ENCODE measurements around the gene STRA6.
"Not testable (repeated sequence)": the region's sequence is repeated elsewhere in the genome, so short reads cannot be mapped to it uniquely, and the experiment has no call there.

The STRA6 gene

DNA sequence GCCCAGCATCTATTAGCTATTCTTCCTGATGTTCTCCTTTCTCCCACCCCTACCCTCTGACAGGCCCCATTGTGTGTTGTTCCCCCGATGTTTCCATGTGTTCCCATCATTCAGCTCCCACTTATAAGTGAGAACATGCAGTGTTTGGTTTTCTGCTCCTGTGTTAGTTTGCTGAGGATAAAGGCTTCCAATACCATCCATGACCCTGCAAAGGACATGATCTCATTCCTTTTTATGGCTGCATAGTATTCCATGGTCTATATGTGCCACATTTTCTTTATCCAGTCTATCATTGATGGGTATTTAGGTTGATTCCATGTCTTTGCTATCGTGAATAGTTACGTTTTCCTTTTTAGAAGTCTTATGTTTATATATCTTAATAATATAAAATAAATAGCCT is 42.2 kb downstream of the STRA6 start:
- not testable (repeated sequence) for DNase-seq (ENCODE audit: low read depth)

DNA sequence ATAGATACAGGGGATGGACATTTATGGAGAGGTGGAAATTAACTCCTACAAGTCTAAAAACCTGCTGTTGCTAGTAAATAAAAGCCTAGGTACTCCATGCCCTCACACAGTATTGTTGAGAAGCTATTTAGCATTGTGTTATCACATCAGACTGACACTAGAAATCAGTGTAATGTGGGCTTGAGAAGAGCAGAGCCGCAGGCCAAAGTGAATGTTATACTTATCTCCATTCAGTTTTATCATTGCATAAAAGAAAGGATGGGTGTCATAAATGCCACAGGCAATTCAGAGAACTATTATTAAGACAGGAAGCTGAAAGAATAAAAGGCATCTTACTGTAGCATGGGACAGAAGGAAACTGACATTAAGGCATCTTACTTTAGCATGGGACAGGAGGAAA is 42.8 kb downstream of the STRA6 start:
- DNase-seq (ENCODE audit: low read depth), result no peak

DNA sequence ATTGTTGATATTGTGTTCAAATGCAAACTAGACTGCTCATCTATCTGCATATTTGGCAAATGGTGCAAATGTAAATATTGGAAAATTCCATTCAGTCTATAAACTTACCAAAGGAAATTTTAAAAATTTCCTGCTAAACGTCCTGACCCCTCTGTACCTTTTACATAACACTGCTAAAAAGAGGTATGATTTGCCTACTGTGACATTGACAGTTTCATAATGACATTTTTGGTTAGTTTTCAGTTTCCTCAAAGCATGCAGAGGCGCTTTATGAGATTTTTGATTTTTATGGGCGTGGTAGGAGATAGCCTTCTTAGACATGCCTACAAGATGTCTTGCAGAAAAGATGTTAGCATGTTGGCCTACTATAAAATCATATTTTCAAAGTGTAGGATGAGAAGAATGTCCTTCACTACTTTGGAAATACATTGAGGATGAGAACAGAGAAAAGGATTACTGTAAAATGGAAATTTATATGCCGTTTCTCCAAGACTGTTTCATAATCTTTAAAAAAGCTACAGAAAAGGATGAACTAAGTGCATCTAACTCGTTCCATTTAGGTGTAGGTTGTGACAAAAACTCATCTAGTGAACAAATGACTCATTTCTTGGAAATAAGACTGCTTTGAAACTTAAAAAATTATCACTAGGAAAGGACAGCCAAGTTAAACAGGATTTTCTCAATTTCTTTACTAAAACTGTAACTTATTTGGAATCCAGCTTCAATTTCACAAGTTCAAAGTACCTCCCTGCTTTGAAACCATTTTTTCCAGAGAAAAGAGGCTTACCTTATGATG is 43.5 kb downstream of the STRA6 start:
- no peak for DNase-seq (ENCODE audit: low read depth)

DNA sequence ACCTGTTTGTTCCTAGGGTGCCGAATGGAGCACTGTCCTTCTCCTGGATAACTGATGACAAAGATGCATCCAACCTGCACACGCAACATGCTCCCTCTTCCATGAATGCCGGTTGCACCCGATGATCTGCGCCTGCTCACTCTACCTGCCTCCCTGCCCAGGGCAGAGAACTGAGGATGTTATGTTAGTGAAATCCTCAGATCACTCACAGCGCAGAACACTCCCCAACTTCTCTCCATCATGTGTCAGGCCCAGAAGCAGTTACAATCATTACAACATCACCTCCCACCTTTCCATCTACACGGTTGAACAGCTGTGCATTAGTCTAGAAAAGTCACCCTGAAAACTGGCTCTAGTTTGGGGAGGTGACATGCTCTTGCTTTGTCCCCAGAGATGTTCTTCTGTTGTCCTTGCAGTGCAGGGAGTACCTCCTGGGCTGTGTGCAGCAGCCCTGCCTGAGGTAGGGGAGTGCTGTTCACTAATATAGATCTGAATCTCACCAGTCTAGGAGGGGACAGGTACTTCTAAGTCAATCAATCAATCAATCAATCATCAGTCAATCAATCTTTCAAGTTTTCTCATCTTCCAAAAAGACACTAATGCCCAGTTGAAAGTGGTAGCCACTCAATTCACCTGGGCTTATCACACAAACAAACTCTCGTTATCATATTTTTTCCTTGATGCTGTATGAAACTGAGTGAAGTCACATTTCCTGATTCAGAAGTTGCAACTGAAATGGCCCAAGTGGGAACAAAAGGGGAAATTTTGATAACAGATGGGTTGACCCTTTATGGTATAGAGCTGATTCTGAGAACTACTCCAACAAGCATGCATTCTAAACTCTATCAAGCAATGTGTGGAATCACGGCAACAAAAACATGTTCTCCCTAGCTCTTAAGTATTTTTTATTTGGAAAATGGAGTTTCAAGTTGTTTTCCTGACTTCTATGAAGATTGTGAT is 44.4 kb downstream of the STRA6 start:
- no peak for DNase-seq (ENCODE audit: low read depth)

DNA sequence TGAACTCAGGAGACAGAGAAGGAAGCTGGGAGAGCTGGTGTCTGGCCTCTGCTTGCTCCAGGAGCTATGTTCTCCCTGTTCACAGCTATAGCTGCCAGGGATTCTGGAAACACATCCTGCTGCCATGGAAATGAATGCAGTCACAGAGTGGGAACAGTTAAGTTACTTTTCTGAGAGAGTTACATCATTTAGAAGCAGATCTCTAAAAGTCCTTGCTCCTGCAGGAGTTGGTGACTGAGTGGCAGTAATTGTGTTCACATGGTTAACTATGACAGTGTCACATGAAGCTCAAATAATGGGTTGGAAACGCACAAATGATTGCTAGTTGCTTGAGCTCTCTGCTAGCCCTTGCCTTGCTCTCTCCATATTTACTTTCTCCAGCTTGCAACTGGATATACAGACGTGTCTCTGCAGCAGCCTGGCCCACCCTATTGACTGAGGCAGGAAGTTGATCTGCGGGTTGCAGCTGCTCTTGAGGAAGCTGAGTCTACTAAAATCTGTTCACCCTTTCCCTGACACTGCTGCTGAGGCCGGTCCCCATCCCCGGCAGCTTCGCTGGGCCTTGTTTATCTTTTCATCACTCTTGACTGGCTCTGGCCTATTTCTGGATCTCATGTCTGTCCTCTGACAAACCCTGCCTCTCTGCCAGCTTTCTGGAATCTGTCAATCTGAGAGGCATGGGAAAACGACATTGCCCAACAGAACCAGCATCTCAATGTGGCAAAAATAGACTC is 45.7 kb downstream of the STRA6 start:
- no peak for DNase-seq (ENCODE audit: low read depth)

DNA sequence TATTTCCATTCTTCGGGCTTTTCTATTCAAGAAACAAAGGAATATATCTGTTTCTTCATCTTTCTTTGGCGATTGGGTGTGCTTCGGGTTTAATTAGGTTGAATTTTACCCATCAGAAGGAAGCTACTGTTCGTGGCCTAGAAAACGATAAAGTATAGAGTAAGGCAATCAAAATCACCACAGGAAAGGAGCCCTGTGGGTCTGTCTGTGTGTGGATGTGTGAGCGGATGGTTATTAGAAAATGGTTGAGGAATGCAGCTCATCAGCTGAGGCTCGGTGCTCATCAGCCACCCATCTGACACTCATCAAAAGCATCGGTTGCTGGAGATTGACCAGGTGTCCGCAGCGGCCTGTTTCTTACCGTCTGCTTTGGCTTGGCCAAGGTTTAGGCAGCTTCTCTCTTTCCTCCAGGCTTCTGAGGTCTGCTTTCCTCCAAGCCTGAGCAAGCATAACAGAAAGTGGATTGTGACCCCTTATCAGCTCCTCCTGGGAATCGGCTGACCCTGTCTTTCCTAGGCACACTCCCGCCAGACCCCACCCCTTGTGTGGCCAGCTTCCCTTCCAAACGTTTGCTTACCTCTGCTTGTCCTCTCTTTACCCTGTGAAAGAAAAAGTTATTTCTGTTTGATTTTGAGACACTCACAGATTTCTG is 46.7 kb downstream of the STRA6 start:
- no peak for DNase-seq (ENCODE audit: low read depth)

DNA sequence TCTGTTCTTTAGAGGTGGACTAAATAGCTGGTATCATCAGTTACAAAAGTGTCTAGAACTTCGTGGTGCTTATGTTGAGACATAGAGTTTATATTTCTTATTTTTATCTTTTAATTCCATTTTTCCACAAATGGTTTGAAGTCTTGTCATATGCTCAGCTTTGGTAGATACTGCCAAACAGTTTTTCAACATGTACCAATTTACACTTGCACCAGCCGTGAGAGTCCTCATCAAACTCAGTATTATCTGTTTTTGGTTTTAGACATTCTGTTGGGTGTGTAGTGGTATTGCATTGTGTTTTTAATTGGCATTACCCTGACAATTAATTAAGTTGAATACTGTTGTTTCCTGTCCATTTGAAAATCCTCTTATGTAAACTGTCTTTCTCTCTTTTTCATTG is 55.5 kb downstream of the STRA6 start:
- no peak for DNase-seq (ENCODE audit: low read depth)

DNA sequence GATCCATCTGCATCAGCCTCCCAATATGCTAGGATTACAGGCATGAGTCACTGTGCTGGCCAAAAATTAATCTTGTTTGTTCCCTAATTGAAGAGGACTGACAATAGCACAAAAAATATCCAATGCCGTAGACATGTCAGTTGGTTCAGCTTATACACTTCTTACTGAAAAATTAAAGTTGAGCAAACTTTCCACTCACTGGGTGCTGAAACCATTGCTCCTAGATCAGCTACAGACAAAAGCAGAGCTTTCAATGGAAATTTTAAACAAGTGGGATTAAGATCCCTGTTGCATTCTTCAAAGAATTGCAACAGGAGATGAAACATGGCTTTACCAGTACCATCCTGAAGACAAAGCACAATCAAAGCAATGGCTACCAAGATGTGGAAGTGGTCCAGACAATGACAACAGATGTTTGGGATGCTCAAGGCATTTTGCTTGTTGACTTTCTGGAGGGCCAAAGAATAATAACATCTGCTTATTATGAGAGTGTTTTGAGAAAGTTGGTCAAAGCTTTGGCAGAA is 56.2 kb downstream of the STRA6 start:
- DNase-seq (ENCODE audit: low read depth), result no peak

DNA sequence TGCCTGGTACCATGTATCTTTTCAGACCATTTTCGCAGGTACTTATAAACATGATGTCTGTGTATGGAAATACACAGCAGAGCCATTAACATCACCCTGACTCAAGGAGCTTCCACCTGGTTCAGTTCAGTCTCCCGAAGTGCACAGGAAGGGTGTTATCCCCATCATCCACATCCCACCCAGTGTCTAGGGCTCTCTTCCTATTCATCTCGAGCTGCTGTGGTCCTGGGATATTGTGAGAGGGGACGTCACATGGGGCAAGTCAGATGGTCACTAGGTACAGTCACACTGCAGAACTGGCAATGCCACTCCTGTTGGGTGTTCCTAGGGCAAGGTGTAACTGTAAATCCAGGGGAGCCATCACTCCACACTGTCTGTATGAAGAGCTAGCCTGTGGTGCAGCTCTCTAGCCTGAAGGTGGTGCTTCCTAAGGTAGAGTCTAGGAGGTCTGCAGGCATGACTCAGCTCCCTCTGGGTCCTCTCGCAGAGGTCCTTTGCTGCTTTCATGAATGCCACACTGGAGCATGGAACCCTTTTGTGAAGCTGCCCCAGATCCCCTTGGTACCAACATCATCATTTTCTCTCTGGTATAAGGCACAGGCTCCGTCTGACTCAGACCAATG is 58.3 kb downstream of the STRA6 start:
- no peak for DNase-seq (ENCODE audit: low read depth)

DNA sequence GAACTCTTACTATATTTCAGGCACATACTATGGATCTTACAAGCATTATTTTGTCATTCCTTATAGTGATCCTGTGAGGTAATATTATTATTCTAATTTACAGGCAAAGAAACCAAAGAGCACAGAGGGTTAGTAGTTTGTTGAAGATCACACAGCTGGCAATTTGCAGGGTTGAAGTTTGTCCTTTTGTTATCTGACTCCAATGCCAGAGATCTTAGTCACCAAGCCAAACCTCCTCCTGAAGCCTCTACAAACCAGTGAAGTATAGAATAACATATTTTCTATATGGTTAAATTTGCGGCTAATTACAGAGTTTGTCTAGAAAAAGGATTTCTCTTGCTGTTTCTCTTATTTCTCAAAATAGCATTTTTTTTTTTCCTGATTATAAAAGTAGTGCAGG is 61.0 kb downstream of the STRA6 start:
- DNase-seq (ENCODE audit: low read depth), result no peak

DNA sequence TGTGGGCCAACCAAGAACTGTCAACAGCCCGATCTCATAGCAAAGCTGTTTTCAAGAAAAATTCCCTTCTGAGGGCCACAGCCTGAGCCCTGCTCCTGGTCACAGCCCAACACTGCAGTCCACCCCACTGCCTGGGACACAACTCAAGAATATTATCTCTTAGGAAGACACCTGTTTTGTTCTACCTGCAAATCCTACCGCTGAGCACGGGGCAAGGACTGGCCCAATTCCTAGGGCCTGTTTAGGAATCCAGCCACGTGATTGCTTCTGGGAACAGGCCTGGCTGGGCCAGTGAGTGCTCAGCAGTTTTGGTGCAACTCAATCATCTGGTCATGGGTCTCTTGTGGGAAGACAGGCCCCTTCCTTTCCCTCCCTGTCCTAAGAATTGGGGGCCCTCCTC is 63.9 kb downstream of the STRA6 start:
- DNase-seq (ENCODE audit: low read depth), result no peak

DNA sequence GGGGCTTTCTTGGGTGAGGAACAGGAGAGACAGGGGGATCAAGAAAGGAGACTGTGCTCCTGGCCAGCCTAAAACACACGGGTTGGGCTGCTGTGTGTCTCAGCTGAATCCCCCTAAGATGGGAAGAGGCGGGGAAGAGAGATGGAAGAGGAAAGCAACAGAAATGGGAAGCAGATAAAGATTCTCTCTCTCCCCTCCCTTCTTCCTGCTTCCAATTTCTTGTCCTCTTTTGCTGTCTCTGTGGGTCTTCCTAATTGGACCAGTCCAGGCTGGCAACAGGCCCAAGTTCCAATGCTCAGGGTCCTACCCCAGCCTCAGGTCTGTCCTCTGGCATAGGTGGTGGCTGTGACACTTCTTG is 65.1 kb downstream of the STRA6 start:
- no peak for DNase-seq (ENCODE audit: low read depth)

DNA sequence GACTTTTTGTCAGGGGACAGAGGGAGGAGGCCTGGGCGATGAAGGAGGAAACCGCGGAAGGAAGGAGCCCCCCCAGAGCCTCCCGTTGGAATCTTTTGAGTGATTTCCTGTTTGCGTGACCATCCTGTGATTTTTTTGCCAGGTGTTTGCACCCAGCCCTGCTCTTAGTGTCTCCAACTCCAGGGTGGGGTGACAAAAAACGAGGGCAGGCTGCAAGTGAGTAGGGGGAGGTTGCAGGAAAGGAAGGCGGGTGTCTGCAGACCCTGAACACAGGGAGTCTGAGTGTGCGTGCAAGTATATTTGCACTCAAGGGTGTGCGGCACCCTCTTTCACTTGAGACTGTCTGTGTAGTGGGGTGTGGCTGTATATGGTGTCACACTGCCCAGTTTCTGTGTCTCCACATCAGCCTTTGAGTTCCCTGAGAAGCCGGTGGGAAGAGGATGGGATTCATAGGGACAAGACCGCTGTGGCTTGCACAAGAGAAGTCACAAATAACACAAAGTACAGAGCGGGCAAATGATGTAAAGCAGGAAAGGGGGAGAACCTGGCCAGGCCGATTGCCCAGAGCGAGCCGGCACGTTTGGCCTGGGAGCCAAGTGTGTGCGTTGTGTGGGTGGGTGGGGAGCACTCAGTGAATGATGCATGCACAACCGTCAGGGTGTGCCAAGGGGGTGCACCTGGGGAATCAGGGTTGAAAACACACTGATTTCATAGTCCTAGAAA is 65.6 kb downstream of the STRA6 start:
- no peak for DNase-seq (ENCODE audit: low read depth)

DNA sequence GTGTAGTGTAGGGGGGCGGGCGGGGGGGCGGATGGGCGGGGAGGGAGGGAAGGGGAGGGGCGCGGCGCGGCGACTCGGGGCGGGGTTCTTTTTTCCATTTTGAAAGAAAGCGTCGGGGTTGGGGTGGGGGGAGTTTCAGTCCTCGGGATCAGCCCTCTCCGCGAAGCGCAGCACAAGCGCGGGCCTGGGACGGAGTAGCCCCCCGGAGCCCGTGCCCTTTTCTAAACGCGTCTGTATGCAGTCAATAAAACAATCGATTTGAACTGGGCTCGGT is 66.1 kb downstream of the STRA6 start:
- no peak for DNase-seq (ENCODE audit: low read depth)

DNA sequence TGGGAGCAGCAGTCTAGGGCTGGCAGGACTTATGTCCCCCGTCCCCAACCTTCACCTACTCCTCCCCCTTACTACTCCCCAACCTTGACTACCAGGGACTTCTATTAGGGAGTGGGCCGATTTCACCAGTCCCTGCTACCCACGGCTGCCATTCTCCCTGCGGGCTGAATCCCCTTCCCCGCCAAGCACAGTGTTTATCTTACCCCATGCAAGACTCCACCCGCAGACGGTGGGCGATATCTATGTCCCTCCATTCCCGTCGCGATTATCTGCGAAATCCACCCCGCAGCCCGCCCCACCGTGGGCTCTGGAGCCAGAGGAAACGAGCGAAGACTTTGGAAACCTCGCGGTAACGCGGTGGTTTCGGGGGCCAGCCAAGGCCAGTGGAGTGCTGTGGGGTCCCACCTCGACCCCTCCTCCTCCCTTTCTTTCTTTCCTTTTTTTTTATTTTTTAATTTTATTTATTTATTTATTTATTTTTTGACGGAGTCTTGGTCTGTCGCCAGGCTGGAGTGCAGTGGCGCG is 67.5 kb downstream of the STRA6 start:
- no peak for DNase-seq (ENCODE audit: low read depth)

DNA sequence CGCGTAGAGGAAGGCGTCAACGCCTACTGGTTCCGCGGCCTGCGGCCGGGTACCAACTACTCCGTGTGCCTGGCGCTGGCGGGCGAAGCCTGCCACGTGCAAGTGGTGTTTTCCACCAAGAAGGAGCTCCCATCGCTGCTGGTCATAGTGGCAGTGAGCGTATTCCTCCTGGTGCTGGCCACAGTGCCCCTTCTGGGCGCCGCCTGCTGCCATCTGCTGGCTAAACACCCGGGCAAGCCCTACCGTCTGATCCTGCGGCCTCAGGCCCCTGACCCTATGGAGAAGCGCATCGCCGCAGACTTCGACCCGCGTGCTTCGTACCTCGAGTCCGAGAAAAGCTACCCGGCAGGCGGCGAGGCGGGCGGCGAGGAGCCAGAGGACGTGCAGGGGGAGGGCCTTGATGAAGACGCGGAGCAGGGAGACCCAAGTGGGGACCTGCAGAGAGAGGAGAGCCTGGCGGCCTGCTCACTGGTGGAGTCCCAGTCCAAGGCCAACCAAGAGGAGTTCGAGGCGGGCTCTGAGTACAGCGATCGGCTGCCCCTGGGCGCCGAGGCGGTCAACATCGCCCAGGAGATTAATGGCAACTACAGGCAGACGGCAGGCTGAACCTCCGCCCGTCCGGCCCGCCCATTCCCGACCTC is 68.1 kb downstream of the STRA6 start:
- DNase-seq (ENCODE audit: low read depth), result no peak

DNA sequence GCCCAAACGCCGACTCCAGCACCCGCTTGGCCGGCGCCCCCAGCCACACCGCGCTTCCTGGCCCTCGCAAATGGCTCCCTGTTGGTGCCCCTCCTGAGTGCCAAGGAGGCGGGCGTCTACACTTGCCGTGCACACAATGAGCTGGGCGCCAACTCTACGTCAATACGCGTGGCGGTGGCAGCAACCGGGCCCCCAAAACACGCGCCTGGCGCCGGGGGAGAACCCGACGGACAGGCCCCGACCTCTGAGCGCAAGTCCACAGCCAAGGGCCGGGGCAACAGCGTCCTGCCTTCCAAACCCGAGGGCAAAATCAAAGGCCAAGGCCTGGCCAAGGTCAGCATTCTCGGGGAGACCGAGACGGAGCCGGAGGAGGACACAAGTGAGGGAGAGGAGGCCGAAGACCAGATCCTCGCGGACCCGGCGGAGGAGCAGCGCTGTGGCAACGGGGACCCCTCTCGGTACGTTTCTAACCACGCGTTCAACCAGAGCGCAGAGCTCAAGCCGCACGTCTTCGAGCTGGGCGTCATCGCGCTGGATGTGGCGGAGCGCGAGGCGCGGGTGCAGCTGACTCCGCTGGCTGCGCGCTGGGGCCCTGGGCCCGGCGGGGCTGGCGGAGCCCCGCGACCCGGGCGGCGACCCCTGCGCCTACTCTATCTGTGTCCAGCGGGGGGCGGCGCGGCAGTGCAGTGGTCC is 68.7 kb downstream of the STRA6 start:
- no peak for DNase-seq (ENCODE audit: low read depth)

DNA sequence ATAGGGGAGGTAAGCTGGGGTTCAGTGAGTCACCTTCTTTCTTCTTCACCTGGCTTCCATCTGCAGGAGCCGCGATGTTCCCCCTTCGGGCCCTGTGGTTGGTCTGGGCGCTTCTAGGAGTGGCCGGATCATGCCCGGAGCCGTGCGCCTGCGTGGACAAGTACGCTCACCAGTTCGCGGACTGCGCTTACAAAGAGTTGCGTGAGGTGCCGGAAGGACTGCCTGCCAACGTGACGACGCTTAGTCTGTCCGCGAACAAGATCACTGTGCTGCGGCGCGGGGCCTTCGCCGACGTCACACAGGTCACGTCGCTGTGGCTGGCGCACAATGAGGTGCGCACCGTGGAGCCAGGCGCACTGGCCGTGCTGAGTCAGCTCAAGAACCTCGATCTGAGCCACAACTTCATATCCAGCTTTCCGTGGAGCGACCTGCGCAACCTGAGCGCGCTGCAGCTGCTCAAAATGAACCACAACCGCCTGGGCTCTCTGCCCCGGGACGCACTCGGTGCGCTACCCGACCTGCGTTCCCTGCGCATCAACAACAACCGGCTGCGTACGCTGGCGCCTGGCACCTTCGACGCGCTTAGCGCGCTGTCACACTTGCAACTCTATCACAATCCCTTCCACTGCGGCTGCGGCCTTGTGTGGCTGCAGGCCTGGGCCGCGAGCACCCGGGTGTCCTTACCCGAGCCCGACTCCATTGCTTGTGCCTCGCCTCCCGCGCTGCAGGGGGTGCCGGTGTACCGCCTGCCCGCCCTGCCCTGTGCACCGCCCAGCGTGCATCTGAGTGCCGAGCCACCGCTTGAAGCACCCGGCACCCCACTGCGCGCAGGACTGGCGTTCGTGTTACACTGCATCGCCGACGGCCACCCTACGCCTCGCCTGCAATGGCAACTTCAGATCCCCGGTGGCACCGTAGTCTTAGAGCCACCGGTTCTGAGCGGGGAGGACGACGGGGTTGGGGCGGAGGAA is 69.6 kb downstream of the STRA6 start:
- DNase-seq (ENCODE audit: low read depth), result no peak
